Lower leg skin (tissue), 4 donors: ENCODE results near the gene VRK3. TPM values are rescaled to one million over a fixed set of nuclear protein-coding genes. Genes with fewer than 3 reads are reported as not detected.

Experiments used
- DNase-seq, 2 donors: peaks; one replicate each; pipeline ENCODE4 v3.0.0-alpha.2; 2019; ENCODE audit warnings: low spot score in 2 of 2
- H3K4me3 ChIP-seq: fragments of 200-600 bp; sonication (generic); 2 replicates; pipeline ENCODE4 v1.5.1; 2017; ENCODE audit warnings: mild to moderate bottlenecking, low read depth; ENCODE audit not compliant: poor library complexity, severe bottlenecking
- POLR2A ChIP-seq, 2 donors: fragments of 450-650 bp; IDR thresholded peaks; one replicate each; pipeline ENCODE4 v1.6.1; 2016 to 2017; ENCODE audit warnings: antibody characterized with exemption in 2 of 2, mild to moderate bottlenecking in 1 of 2, moderate library complexity in 1 of 2
- WGBS, 2 donors: methylation state at CpG; one replicate each; pipeline ENCODE4 v1.1.5; 2018; 5-methylcytosine and 5-hydroxymethylcytosine counted together
- intact Hi-C: fragments of 100-400 bp; cut with DNase I; formaldehyde crosslinking; loops from one replicate; pipeline ENCODE4 v1.15.0; 2023; ENCODE audit warnings: low total_unique reads
- total RNA-seq, 4 donors: library from RNA; depleted of rRNA; stranded (reverse); fragments of >200 nt; gene quantifications; one replicate each; pipeline ENCODE4 v1.1.0, GENCODE V29; 2016
- TF ChIP-seq, protein P1 (sequence below), 3 donors: fragments of 450-650 bp; IDR thresholded peaks; one replicate each; pipeline ENCODE4 v1.5.1; 2016; ENCODE audit warnings: antibody characterized with exemption in 3 of 3, mild to moderate bottlenecking in 3 of 3, moderate library complexity in 2 of 3

The VRK3 gene
- total RNA-seq, 4 donors from 2014 or later: 16.6 to 56.4 (median 29.7) TPM

DNA sequence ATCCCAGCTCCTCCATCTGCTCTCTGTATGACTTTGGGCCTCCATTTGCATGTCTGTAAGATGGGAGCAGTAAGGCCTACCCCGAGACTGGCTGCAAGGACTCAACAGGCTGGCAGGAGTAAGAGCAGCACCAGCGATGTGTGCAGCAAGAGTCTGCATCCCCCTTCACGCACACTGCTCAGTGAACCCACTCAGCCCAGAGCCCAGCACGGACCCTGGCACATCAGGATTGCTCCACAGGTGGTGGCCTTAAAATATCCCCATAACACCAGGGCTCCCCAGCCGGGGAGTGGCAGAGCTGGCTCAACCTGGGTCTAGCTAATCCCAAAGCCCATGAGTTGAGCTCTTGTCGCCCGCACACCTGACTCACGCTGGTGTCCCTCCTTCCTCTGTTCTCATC is 23.4 kb downstream of the VRK3 start:
- H3K4me3 ChIP-seq: no peak overlapping the region
- DNase-seq: no peak
- intact Hi-C loops: no loop called here
- TF ChIP-seq POLR2A (IDR thresholded peaks at IDR 0.05): no peak
- TF ChIP-seq, protein P1, sequence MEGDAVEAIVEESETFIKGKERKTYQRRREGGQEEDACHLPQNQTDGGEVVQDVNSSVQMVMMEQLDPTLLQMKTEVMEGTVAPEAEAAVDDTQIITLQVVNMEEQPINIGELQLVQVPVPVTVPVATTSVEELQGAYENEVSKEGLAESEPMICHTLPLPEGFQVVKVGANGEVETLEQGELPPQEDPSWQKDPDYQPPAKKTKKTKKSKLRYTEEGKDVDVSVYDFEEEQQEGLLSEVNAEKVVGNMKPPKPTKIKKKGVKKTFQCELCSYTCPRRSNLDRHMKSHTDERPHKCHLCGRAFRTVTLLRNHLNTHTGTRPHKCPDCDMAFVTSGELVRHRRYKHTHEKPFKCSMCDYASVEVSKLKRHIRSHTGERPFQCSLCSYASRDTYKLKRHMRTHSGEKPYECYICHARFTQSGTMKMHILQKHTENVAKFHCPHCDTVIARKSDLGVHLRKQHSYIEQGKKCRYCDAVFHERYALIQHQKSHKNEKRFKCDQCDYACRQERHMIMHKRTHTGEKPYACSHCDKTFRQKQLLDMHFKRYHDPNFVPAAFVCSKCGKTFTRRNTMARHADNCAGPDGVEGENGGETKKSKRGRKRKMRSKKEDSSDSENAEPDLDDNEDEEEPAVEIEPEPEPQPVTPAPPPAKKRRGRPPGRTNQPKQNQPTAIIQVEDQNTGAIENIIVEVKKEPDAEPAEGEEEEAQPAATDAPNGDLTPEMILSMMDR (IDR thresholded peaks at IDR 0.05): no peak
- 93 to 98% methylated on average over 8 of the region's 8 CpGs for WGBS, 2 donors

- WGBS, 2 donors: 91 to 92% methylated on average over 14 to 16 of the region's 16 CpGs
These were observed 24.2 kb downstream of the VRK3 start for GRCh38 chr19:50000841-50001557.

GRCh38 chr19:50000038-50000840 is 24.9 kb downstream of the VRK3 start:
- WGBS, 2 donors: 89 to 95% methylated on average over 20 of the region's 20 CpGs
- no peak overlapping the region for H3K4me3 ChIP-seq
- TF ChIP-seq, protein P1 (IDR thresholded peaks at IDR 0.05): no peak
- TF ChIP-seq POLR2A (IDR thresholded peaks at IDR 0.05): no peak
- intact Hi-C loops: no loop called here
- no peak for DNase-seq

More at GRCh38 chr19:50000841-50001557, 24.2 kb downstream of the VRK3 start:
- intact Hi-C loops: no loop called here
- H3K4me3 ChIP-seq: no peak overlapping the region
- TF ChIP-seq, protein P1 (IDR thresholded peaks at IDR 0.05): no peak
- TF ChIP-seq POLR2A (IDR thresholded peaks at IDR 0.05): no peak
- DNase-seq: no peak

DNA sequence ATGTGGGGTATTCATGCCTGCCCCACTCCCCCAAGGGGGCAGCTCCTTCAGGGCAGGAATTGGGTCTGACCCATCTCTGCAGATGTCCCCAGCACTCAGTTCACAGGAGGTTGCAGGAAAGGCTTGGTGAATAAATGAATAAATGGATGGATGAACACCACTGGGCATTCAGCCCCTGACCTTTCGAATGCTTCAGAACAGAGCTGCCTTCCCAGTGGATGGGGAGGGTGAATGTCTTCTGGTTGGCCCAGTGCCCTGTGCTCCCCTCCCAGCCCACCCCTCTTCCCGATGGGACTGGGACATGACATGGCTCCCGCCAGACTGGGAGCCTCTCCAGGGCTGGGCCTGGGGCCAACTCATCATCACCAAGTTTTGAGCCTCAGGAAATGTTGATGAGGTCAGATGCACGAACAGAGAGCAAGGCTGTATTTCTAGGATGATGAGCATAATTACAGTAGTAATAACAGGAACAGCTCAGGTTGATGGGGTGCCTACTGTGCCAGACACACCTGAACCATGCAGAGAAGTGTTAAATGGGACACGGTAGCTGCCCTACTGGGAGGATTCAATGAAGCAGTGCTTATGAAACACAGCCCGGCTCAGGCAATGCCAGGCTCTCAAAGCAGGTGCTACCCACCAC is 25.7 kb downstream of the VRK3 start:
- DNase-seq: no peak
- no peak for TF ChIP-seq POLR2A (IDR thresholded peaks at IDR 0.05)
- TF ChIP-seq, protein P1 (IDR thresholded peaks at IDR 0.05): no peak
- no peak overlapping the region for H3K4me3 ChIP-seq
- intact Hi-C loops: no loop called here
- 55 to 57% methylated on average over 6 of the region's 6 CpGs for WGBS, 2 donors

GRCh38 chr19:49997709-49998108 is 27.5 kb downstream of the VRK3 start:
- no peak overlapping the region for H3K4me3 ChIP-seq
- TF ChIP-seq, protein P1 (IDR thresholded peaks at IDR 0.05): no peak
- TF ChIP-seq POLR2A (IDR thresholded peaks at IDR 0.05): no peak
- no peak for DNase-seq
- 77 to 92% methylated on average over 5 of the region's 5 CpGs for WGBS, 2 donors
- intact Hi-C loops: no loop called here
